Activated CD8-positive, alpha-beta T cell treated with anti-CD3 and anti-CD28 coated beads for 36 hours (primary cell): ENCODE measurements around the gene EGFR. TPM values are rescaled to one million over a fixed set of nuclear protein-coding genes. Genes with fewer than 3 reads are reported as not detected.

Experiments
- ATAC-seq: fragments of 200-7000 bp; cut with Tn5 transposase; one replicate; pipeline ENCODE4 v1.10.0; 2021; ENCODE audit warnings: mild to moderate bottlenecking, moderate library complexity
- CTCF ChIA-PET: fragments of 350-600 bp; sonication (Branson Sonifier 250); formaldehyde crosslinking; loops from one replicate; lab custom pipeline; 2021; ENCODE audit warnings: antibody characterized with exemption; lab: Charles Lee
- POLR2A ChIA-PET: fragments of 350-600 bp; sonication (Branson Sonifier 250); formaldehyde crosslinking; loops from one replicate; lab custom pipeline; 2021; ENCODE audit warnings: antibody characterized with exemption; lab: Charles Lee
- DNase-seq: peaks from one replicate; pipeline ENCODE4 v3.0.0-alpha.2; 2020
- H3K27ac Mint-ChIP-seq: one replicate; pipeline ENCODE4 v1.8.0; 2021; ENCODE audit warnings: mild to moderate bottlenecking, mixed read lengths
- H3K27me3 Mint-ChIP-seq: one replicate; pipeline ENCODE4 v1.8.0; 2021; ENCODE audit warnings: mixed read lengths
- H3K36me3 Mint-ChIP-seq: one replicate; pipeline ENCODE4 v1.8.0; 2021; ENCODE audit warnings: low read depth, mixed read lengths
- H3K4me1 Mint-ChIP-seq: one replicate; pipeline ENCODE4 v1.8.0; 2021; ENCODE audit warnings: low read depth, mixed read lengths
- H3K4me3 Mint-ChIP-seq: one replicate; pipeline ENCODE4 v1.8.0; 2021; ENCODE audit warnings: mild to moderate bottlenecking, moderate library complexity, mixed read lengths
- H3K9me3 Mint-ChIP-seq: one replicate; pipeline ENCODE4 v1.8.0; 2021; ENCODE audit warnings: mixed read lengths
- CTCF ChIP-seq: fragments of 200-600 bp; IDR thresholded peaks from one replicate; pipeline ENCODE4 v1.8.0; 2022; ENCODE audit warnings: antibody characterized with exemption, mild to moderate bottlenecking
- intact Hi-C: fragments of 100-400 bp; cut with micrococcal nuclease; formaldehyde crosslinking; loops from one replicate; pipeline ENCODE4 v1.10.0; 2022
- total RNA-seq, 2 experiments: library from RNA; stranded (reverse); gene quantifications; one replicate each; pipeline ENCODE4 v1.2.3, GENCODE V29; 2021

The EGFR gene
- total RNA-seq, 2 experiments from 2014 or later, result not detected

- ChIA-PET POLR2A (no interaction called here), CTCF (no interaction called here)
- Mint-ChIP-seq H3K4me1 (peaks cover 3% of the 10 kb centered on the region), H3K4me3 (no peak overlapping the region), H3K27me3 (peaks cover 20% of the 10 kb centered on the region), H3K27ac (no peak overlapping the region), H3K36me3 (no peaks in the 10 kb centered on the region), H3K9me3 (no peaks in the 10 kb centered on the region)
- TF ChIP-seq CTCF, result no peak
- ATAC-seq, result no peak
- intact Hi-C loops, result no loop called here
- DNase-seq, result no peak
Measured at GRCh38 chr7:55260171-55260570, 241.4 kb downstream of the EGFR start.

GRCh38 chr7:55260676-55261385 lies 242.0 kb downstream of the EGFR start:
- no peaks in the 10 kb centered on the region for H3K36me3 Mint-ChIP-seq
- H3K4me3 Mint-ChIP-seq, result no peak overlapping the region
- no peak for DNase-seq
- TF ChIP-seq CTCF, result no peak
- no peaks in the 10 kb centered on the region for H3K9me3 Mint-ChIP-seq
- ATAC-seq, result no peak
- intact Hi-C loops, result no loop called here
- ChIA-PET POLR2A (no interaction called here), CTCF (no interaction called here)
- no peaks in the 10 kb centered on the region for H3K4me1 Mint-ChIP-seq
- no peak overlapping the region for H3K27ac Mint-ChIP-seq
- peaks cover 16% of the 10 kb centered on the region for H3K27me3 Mint-ChIP-seq
